SU-DHL-6 (cell line): ENCODE results near the gene HOXA7.

Experiments used
- H2AFZ ChIP-seq: fragments of 200-600 bp; sonication (generic); 2 replicates; pipeline ENCODE4 v1.6.1; 2014; ENCODE audit warnings: low read depth, mild to moderate bottlenecking, moderate library complexity, mixed read lengths, antibody characterized with exemption, low read length; ENCODE audit not compliant: severe bottlenecking
- H3F3A ChIP-seq: fragments of 200-600 bp; shearing (Covaris generic); 2 replicates; pipeline ENCODE4 v1.6.0; 2016; ENCODE audit warnings: antibody characterized with exemption, mild to moderate bottlenecking; ENCODE audit not compliant: insufficient read depth
- H3K27ac ChIP-seq: fragments of 200-600 bp; sonication (generic); 2 replicates; pipeline ENCODE4 v1.5.1; 2016; ENCODE audit warnings: low read depth, mild to moderate bottlenecking, low read length, moderate library complexity, mixed read lengths
- H3K27me3 ChIP-seq: fragments of 200-600 bp; sonication (generic), shearing (Covaris generic); 2 replicates; pipeline ENCODE4 v1.6.0; 2014; ENCODE audit warnings: mild to moderate bottlenecking, low read length
- H3K36me3 ChIP-seq: fragments of 200-600 bp; sonication (generic); 2 replicates; pipeline ENCODE4 v1.6.1; 2014; ENCODE audit warnings: mild to moderate bottlenecking, low read length, mixed read lengths
- H3K4me2 ChIP-seq: fragments of 300-600, 200-600 bp; shearing (Covaris generic), sonication (generic); 2 replicates; pipeline ENCODE4 v1.6.0; 2014; ENCODE audit warnings: low read length, low read depth, mild to moderate bottlenecking; ENCODE audit not compliant: poor library complexity, severe bottlenecking
- H3K4me3 ChIP-seq: fragments of 200-600 bp; sonication (generic); 2 replicates; pipeline ENCODE4 v1.5.1; 2014; ENCODE audit warnings: antibody characterized with exemption, low read length, mild to moderate bottlenecking, mixed read lengths; ENCODE audit not compliant: insufficient read depth, poor library complexity, severe bottlenecking
- H3K79me2 ChIP-seq: fragments of 200-600 bp; sonication (generic); 2 replicates; pipeline ENCODE4 v1.6.1; 2014; ENCODE audit warnings: mild to moderate bottlenecking, low read length, moderate library complexity; ENCODE audit not compliant: insufficient read depth
- H3K9ac ChIP-seq: fragments of 200-600 bp; sonication (generic); 2 replicates; pipeline ENCODE4 v1.7.0; 2014; ENCODE audit warnings: mild to moderate bottlenecking, low read length
- H3K9me2 ChIP-seq: fragments of 200-600 bp; sonication (generic); replicated peaks from 2 replicates; pipeline ENCODE4 v1.6.1; 2014; ENCODE audit warnings: low read length; ENCODE audit not compliant: insufficient read depth
- H3K9me3 ChIP-seq: fragments of 200-600 bp; sonication (generic); 2 replicates; pipeline ENCODE4 v1.6.1; 2014; ENCODE audit warnings: low read length, mixed read lengths; ENCODE audit not compliant: insufficient read depth
- H4K20me1 ChIP-seq: fragments of 200-600 bp; sonication (generic); 2 replicates; pipeline ENCODE4 v1.6.1; 2014; ENCODE audit warnings: low read depth, mild to moderate bottlenecking, antibody characterized with exemption, low read length, moderate library complexity, mixed read lengths
- EZH2phosphoT487 ChIP-seq: fragments of 200-600 bp; sonication (generic), shearing (Covaris generic); conservative IDR thresholded peaks from 2 replicates; pipeline ENCODE4 v1.6.1; 2018; ENCODE audit warnings: mild to moderate bottlenecking, antibody characterized with exemption, low read length, moderate library complexity, mixed read lengths
- TF ChIP-seq, protein P1 (sequence below): fragments of 200-600 bp; sonication (generic); IDR thresholded peaks from one replicate; pipeline ENCODE4 v1.5.1; 2017; ENCODE audit warnings: antibody characterized with exemption, mild to moderate bottlenecking, low read length, moderate library complexity; ENCODE audit not compliant: insufficient read depth, poor library complexity, severe bottlenecking

The HOXA7 gene

GRCh38 chr7:27158436-27159265 lies 2.2 kb upstream of the HOXA7 start:
- no peaks in the 10 kb centered on the region for H3K27me3 ChIP-seq
- no peaks in the 10 kb centered on the region for H4K20me1 ChIP-seq
- H3K4me2 ChIP-seq = no peak overlapping the region
- TF ChIP-seq, protein P1, sequence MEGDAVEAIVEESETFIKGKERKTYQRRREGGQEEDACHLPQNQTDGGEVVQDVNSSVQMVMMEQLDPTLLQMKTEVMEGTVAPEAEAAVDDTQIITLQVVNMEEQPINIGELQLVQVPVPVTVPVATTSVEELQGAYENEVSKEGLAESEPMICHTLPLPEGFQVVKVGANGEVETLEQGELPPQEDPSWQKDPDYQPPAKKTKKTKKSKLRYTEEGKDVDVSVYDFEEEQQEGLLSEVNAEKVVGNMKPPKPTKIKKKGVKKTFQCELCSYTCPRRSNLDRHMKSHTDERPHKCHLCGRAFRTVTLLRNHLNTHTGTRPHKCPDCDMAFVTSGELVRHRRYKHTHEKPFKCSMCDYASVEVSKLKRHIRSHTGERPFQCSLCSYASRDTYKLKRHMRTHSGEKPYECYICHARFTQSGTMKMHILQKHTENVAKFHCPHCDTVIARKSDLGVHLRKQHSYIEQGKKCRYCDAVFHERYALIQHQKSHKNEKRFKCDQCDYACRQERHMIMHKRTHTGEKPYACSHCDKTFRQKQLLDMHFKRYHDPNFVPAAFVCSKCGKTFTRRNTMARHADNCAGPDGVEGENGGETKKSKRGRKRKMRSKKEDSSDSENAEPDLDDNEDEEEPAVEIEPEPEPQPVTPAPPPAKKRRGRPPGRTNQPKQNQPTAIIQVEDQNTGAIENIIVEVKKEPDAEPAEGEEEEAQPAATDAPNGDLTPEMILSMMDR = no peak
- TF ChIP-seq EZH2phosphoT487 = no peak
- no peaks in the 10 kb centered on the region for H3K9me3 ChIP-seq
- no peak overlapping the region for H3K9ac ChIP-seq
- H2AFZ ChIP-seq = no peak overlapping the region
- H3K36me3 ChIP-seq = 0 out of 2 replicates have a peak, but pooled peaks cover 4% of the 10 kb centered on the region
- no peak overlapping the region for H3K4me3 ChIP-seq
- H3K27ac ChIP-seq = no peak overlapping the region
- 0 out of 2 replicates have a peak, but pooled peaks cover 4% of the 10 kb centered on the region for H3K79me2 ChIP-seq
- no peaks in the 10 kb centered on the region for H3K9me2 ChIP-seq
- peaks cover 22% of the 10 kb centered on the region for H3F3A ChIP-seq

DNA sequence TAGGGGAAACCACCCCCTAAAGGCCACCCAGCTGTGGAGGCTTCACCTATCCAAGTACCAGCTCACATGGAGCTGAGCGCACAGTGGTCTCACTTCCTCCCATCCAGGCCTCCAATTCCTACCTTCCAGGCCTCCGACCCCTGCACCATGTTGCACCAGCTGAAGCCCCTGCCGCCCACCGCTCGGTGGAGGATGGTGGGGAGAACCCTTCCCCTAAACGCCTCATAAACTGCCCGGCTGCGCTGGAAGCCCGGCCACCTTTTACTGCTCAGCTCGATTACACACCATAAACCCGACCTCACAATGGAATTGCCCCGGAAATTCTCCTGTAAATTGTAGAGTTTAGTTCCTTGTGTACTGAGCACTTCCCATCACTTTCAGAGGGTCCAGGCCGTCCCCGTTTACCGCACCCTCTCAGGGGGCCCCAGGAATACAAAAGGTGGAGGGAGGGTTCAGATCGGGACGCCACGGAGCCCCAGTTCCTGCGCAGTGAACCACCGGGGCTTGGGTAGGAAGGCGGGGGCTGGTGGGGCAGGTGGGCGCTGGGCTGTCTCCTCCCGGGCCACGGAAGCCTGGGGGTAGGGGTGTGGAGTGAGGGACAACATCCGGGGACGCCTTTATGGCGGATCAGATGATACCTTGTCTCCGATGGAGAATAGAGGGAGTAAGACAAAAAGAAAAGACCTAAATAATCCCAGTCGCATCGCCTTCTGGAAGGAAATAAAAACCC lies 1.4 kb upstream of the HOXA7 start:
- Histone ChIP-seq H4K20me1 (no peaks in the 10 kb centered on the region), H3F3A (peaks cover 21% of the 10 kb centered on the region), H2AFZ (no peak overlapping the region), H3K9me2 (no peaks in the 10 kb centered on the region), H3K79me2 (0 out of 2 replicates have a peak, but pooled peaks cover 4% of the 10 kb centered on the region), H3K9ac (no peak overlapping the region), H3K27ac (no peak overlapping the region), H3K9me3 (no peaks in the 10 kb centered on the region), H3K4me3 (no peak overlapping the region), H3K36me3 (0 out of 2 replicates have a peak, but pooled peaks cover 4% of the 10 kb centered on the region), H3K4me2 (no peak overlapping the region), H3K27me3 (no peaks in the 10 kb centered on the region)
- no peak for TF ChIP-seq EZH2phosphoT487
- TF ChIP-seq, protein P1 = no peak

GRCh38 chr7:27156916-27157701 lies 634 bp upstream of the HOXA7 start:
- peak overlapping the region; percentile 83 for H3K4me2 ChIP-seq
- H3K36me3 ChIP-seq = 0 out of 2 replicates have a peak, but pooled peaks cover 4% of the 10 kb centered on the region
- peak overlapping the region; percentile 83 for H3K9ac ChIP-seq
- 0 out of 2 replicates have a peak, but pooled peaks cover 4% of the 10 kb centered on the region for H3K79me2 ChIP-seq
- no peaks in the 10 kb centered on the region for H3K9me3 ChIP-seq
- no peaks in the 10 kb centered on the region for H3K9me2 ChIP-seq
- TF ChIP-seq EZH2phosphoT487 = no peak
- TF ChIP-seq, protein P1 = no peak
- no peaks in the 10 kb centered on the region for H3K27me3 ChIP-seq
- peak overlapping the region; percentile 69 for H3K4me3 ChIP-seq
- peak overlapping the region; percentile 77 for H2AFZ ChIP-seq
- no peak overlapping the region for H3K27ac ChIP-seq
- H3F3A ChIP-seq = peaks cover 17% of the 10 kb centered on the region
- H4K20me1 ChIP-seq = no peaks in the 10 kb centered on the region
